IPS-15b (cell line): ENCODE results near the gene LEAP2.

Experiments
- H3K27me3 ChIP-seq: one replicate; pipeline ENCODE4 v1.6.1; 2013; ENCODE audit warnings: low read length; ENCODE audit not compliant: control insufficient read depth, insufficient read depth
- H3K36me3 ChIP-seq: one replicate; pipeline ENCODE4 v1.6.1; 2013; ENCODE audit warnings: low read length; ENCODE audit not compliant: control insufficient read depth, insufficient read depth
- H3K4me1 ChIP-seq: one replicate; pipeline ENCODE4 v1.6.1; 2013; ENCODE audit warnings: mild to moderate bottlenecking, low read length; ENCODE audit not compliant: control insufficient read depth, insufficient read depth
- H3K4me3 ChIP-seq: one replicate; pipeline ENCODE4 v1.5.1; 2013; ENCODE audit warnings: low read depth, low read length
- H3K9ac ChIP-seq: one replicate; pipeline ENCODE4 v1.6.1; 2013; ENCODE audit warnings: low read depth, mild to moderate bottlenecking, low read length
- H3K9me3 ChIP-seq: one replicate; pipeline ENCODE4 v1.6.1; 2013; ENCODE audit warnings: mild to moderate bottlenecking, low read length; ENCODE audit not compliant: control insufficient read depth, insufficient read depth

The LEAP2 gene

GRCh38 chr5:132868754-132869153 lies 4.7 kb upstream of the LEAP2 start:
- H3K36me3 ChIP-seq, result peaks cover 8% of the 10 kb centered on the region
- H3K9me3 ChIP-seq, result no peaks in the 10 kb centered on the region
- H3K4me1 ChIP-seq, result peaks cover 5% of the 10 kb centered on the region
- H3K27me3 ChIP-seq, result no peaks in the 10 kb centered on the region
- no peak overlapping the region for H3K4me3 ChIP-seq
- no peak overlapping the region for H3K9ac ChIP-seq

- no peak overlapping the region for H3K9ac ChIP-seq
- no peaks in the 10 kb centered on the region for H3K4me1 ChIP-seq
- peaks cover 8% of the 10 kb centered on the region for H3K36me3 ChIP-seq
- no peak overlapping the region for H3K4me3 ChIP-seq
- no peaks in the 10 kb centered on the region for H3K9me3 ChIP-seq
- no peaks in the 10 kb centered on the region for H3K27me3 ChIP-seq
Measured at GRCh38 chr5:132870801-132871200, 2.7 kb upstream of the LEAP2 start.

- Histone ChIP-seq H3K9ac (no peak overlapping the region), H3K9me3 (no peaks in the 10 kb centered on the region), H3K36me3 (peaks cover 8% of the 10 kb centered on the region), H3K4me1 (no peaks in the 10 kb centered on the region), H3K4me3 (no peak overlapping the region), H3K27me3 (no peaks in the 10 kb centered on the region)
Measured at GRCh38 chr5:132871459-132872284, 1.8 kb upstream of the LEAP2 start.

GRCh38 chr5:132872788-132873118 lies 715 bp upstream of the LEAP2 start:
- Histone ChIP-seq H3K9me3 (no peaks in the 10 kb centered on the region), H3K4me1 (no peaks in the 10 kb centered on the region), H3K4me3 (no peak overlapping the region), H3K36me3 (peaks cover 4% of the 10 kb centered on the region), H3K27me3 (no peaks in the 10 kb centered on the region), H3K9ac (no peak overlapping the region)

GRCh38 chr5:132873930-132874271 lies 433 bp downstream of the LEAP2 start:
- Histone ChIP-seq H3K27me3 (no peaks in the 10 kb centered on the region), H3K9ac (no peak overlapping the region), H3K4me3 (no peak overlapping the region), H3K36me3 (no peaks in the 10 kb centered on the region), H3K9me3 (no peaks in the 10 kb centered on the region), H3K4me1 (no peaks in the 10 kb centered on the region)

GRCh38 chr5:132876020-132876759 lies 2.7 kb downstream of the LEAP2 start:
- no peaks in the 10 kb centered on the region for H3K36me3 ChIP-seq

GRCh38 chr5:132877466-132877865 lies 4.0 kb downstream of the LEAP2 start:
- H3K27me3 ChIP-seq, result no peaks in the 10 kb centered on the region
- no peak overlapping the region for H3K9ac ChIP-seq
- H3K9me3 ChIP-seq, result no peaks in the 10 kb centered on the region
- no peaks in the 10 kb centered on the region for H3K36me3 ChIP-seq
- no peak overlapping the region for H3K4me3 ChIP-seq
- H3K4me1 ChIP-seq, result no peaks in the 10 kb centered on the region

More at GRCh38 chr5:132876020-132876759, 2.7 kb downstream of the LEAP2 start:
- Histone ChIP-seq H3K4me3 (no peak overlapping the region), H3K27me3 (no peaks in the 10 kb centered on the region), H3K9ac (no peak overlapping the region), H3K4me1 (no peaks in the 10 kb centered on the region), H3K9me3 (no peaks in the 10 kb centered on the region)

- no peaks in the 10 kb centered on the region for H3K4me1 ChIP-seq
- no peaks in the 10 kb centered on the region for H3K36me3 ChIP-seq
- no peak overlapping the region for H3K9ac ChIP-seq
- no peaks in the 10 kb centered on the region for H3K9me3 ChIP-seq
- H3K27me3 ChIP-seq, result no peaks in the 10 kb centered on the region
- H3K4me3 ChIP-seq, result no peak overlapping the region
Measured at GRCh38 chr5:132877938-132878337, 4.5 kb downstream of the LEAP2 start.

- Histone ChIP-seq H3K4me3 (no peak overlapping the region), H3K9me3 (no peaks in the 10 kb centered on the region), H3K27me3 (no peaks in the 10 kb centered on the region), H3K36me3 (peaks cover 7% of the 10 kb centered on the region), H3K4me1 (no peaks in the 10 kb centered on the region), H3K9ac (no peak overlapping the region)
Measured at GRCh38 chr5:132883261-132883834, 9.9 kb downstream of the LEAP2 start.

GRCh38 chr5:132884548-132884947 lies 11.1 kb downstream of the LEAP2 start:
- Histone ChIP-seq H3K9me3 (no peaks in the 10 kb centered on the region), H3K27me3 (no peaks in the 10 kb centered on the region), H3K4me3 (no peak overlapping the region), H3K4me1 (no peaks in the 10 kb centered on the region), H3K9ac (no peak overlapping the region), H3K36me3 (peaks cover 7% of the 10 kb centered on the region)

GRCh38 chr5:132886064-132886823 lies 12.8 kb downstream of the LEAP2 start:
- H3K27me3 ChIP-seq, result no peaks in the 10 kb centered on the region
- H3K36me3 ChIP-seq, result peaks cover 7% of the 10 kb centered on the region
- no peaks in the 10 kb centered on the region for H3K4me1 ChIP-seq
- H3K4me3 ChIP-seq, result no peak overlapping the region
- H3K9ac ChIP-seq, result no peak overlapping the region
- H3K9me3 ChIP-seq, result no peaks in the 10 kb centered on the region
